GM21360 (cell line): ENCODE results near the gene NEUROG1.

ENCODE experiments used
- ATAC-seq: cut with Tn5 transposase; IDR thresholded peaks from one replicate; pipeline ENCODE4 v1.9.1; 2021; ENCODE audit warnings: mild to moderate bottlenecking, moderate library complexity; ENCODE audit not compliant: unreplicated experiment

NEUROG1 gene

GRCh38 chr5:135535820-135536801 is at the start of gene NEUROG1:
Gene NEUROG1 (minus strand): TSS chr5:135535964. CDS start chr5:135535690, 274 bp downstream.
- ATAC-seq: no peak

GRCh38 chr5:135584918-135585317 is 49.2 kb upstream of the NEUROG1 start:
- ATAC-seq: no peak

- ATAC-seq: no peak
Measured at GRCh38 chr5:135584276-135584675, 48.5 kb upstream of the NEUROG1 start.

GRCh38 chr5:135582099-135582781 is 46.5 kb upstream of the NEUROG1 start:
- no peak for ATAC-seq

GRCh38 chr5:135578685-135579341 is 43.0 kb upstream of the NEUROG1 start, which contains the start of gene CXCL14:
Gene CXCL14 (minus strand): TSS chr5:135578991. CDS start chr5:135578778, 213 bp downstream.
- ATAC-seq: no peak

GRCh38 chr5:135578305-135578684 is 42.5 kb upstream of the NEUROG1 start:
- no peak for ATAC-seq

- ATAC-seq: no peak
Measured at GRCh38 chr5:135577421-135577820, 41.7 kb upstream of the NEUROG1 start.

GRCh38 chr5:135576075-135576599 is 40.4 kb upstream of the NEUROG1 start:
- ATAC-seq: no peak

- ATAC-seq: no peak
Measured at GRCh38 chr5:135574493-135574892, 38.7 kb upstream of the NEUROG1 start.

GRCh38 chr5:135571902-135572301 is 36.1 kb upstream of the NEUROG1 start:
- ATAC-seq: no peak

- no peak for ATAC-seq
Measured at GRCh38 chr5:135571066-135571609, 35.4 kb upstream of the NEUROG1 start.

- ATAC-seq: no peak
Measured at GRCh38 chr5:135570453-135570764, 34.6 kb upstream of the NEUROG1 start.

GRCh38 chr5:135569755-135570452 is 34.1 kb upstream of the NEUROG1 start:
- ATAC-seq: no peak

- ATAC-seq: no peak
Measured at GRCh38 chr5:135568923-135569360, 33.2 kb upstream of the NEUROG1 start.

GRCh38 chr5:135568246-135568645 is 32.5 kb upstream of the NEUROG1 start:
- no peak for ATAC-seq

- ATAC-seq: no peak
Measured at GRCh38 chr5:135567661-135568060, 31.9 kb upstream of the NEUROG1 start.

- no peak for ATAC-seq
Measured at GRCh38 chr5:135566422-135567400, 30.9 kb upstream of the NEUROG1 start.

GRCh38 chr5:135565725-135566421 is 30.1 kb upstream of the NEUROG1 start:
- no peak for ATAC-seq
